ENCODE data around the gene KLHL18. TPM values are rescaled to one million over a fixed set of nuclear protein-coding genes. Genes with fewer than 3 reads are reported as not detected.

The KLHL18 gene
- polyA plus RNA-seq, 2 of the 4 experiments (the other 2 are of a cell fraction): 14.3 to 20.7 TPM

DNA sequence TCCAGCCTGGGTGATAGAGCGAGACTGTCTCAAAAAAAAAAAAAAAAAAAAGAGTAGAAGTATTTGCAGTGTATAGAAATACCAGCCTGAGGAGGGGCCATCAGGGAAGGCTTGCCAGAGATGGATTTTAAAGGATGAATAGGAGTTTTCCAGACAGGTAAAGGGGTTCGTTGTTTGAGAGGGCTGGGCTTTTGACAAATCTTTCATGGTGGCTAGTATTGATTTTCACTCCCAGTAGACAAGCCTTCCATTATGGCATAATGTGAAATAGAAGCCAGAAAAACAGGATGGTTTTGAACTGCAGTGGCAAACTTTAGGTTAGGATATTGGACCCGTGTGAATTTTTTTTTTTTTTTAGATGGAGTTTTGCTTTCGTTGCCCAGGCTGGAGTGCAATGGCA is 101.7 kb downstream of the KLHL18 start:
- FAIRE-seq (no peak), ATAC-seq (no peak)
- peaks cover 12% of the 10 kb centered on the region for H3K4me1 ChIP-seq

DNA sequence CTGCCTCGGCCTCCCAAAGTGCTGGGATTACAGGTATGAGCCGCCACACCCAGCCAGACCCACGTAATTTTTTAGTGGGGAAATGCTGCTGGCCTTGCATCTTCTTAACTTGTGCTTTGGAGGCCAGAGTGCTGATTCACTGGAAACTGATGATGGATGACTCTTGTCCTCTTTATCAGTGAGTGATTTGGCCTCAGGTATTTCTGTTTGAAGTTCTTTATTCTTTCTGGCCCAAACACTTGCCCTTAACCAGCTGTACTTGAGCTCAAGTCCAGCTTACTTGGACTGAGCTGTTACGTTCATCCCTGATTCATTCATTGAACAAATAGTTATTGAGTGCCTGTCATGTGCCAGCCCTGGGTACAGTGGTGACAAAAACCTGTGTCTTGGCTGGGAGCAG is 102.3 kb downstream of the KLHL18 start:
- no peak for ATAC-seq

More for the DNA sequence above, 101.7 kb downstream of the KLHL18 start:
- ChIA-PET POLR2A (no interaction called here), CTCF (no interaction called here)
- Histone ChIP-seq H3K9me3 (no peaks in the 10 kb centered on the region), H3K27ac (no peak overlapping the region), H3K4me2 (no peak overlapping the region), H3K4me3 (no peak overlapping the region)
- TF ChIP-seq RARB (CRISPR knock-in tag; IDR thresholded peaks at IDR 0.05): no peak
- no peak for DNase-seq (ENCODE audit: low read depth in 1 of 2, low spot score in 1 of 2)
- WGBS (ENCODE audit: missing lambda C conversion rate): 88% methylated on average over 3 of the region's 4 CpGs

DNA sequence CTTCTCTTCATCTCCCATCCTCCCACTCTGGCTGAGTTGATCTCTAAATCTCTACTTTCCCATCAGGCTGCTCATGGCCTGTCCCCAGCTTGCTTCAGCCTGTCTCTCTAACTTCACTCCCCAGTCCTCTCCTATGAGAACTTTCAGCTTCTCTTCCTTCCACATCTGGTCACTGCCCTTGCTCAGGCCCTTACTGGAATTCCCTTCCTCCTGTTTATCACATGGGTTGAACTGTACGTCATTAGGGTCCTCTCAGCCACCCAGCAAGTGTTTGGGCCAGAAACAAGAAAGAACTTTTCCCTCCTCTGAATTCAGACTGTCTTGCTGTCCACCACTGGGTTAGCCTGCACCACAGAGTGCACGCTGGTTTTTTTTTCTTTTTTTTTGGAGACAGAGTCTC is 103.1 kb downstream of the KLHL18 start:
- Histone ChIP-seq H3K27ac (no peak overlapping the region), H3K4me3 (no peak overlapping the region), H3K4me2 (no peak overlapping the region), H3K9me3 (no peaks in the 10 kb centered on the region), H3K4me1 (peaks cover 12% of the 10 kb centered on the region; the same call in 2 of the 3 replicates)
- ChIA-PET CTCF (interaction anchor here (1.4 to 1.8 kb wide), 2 partner anchors 22 to 35 kb away, joined by 3 to 5 read pairs; no protein-coding TSS in a partner anchor), POLR2A (no interaction called here)
- ATAC-seq (no peak), DNase-seq (ENCODE audit: low read depth in 1 of 2, low spot score in 1 of 2) (no peak), FAIRE-seq (no peak)
- 94% methylated on average over 2 of the region's 2 CpGs for WGBS (ENCODE audit: missing lambda C conversion rate)
- TF ChIP-seq, protein P1, sequence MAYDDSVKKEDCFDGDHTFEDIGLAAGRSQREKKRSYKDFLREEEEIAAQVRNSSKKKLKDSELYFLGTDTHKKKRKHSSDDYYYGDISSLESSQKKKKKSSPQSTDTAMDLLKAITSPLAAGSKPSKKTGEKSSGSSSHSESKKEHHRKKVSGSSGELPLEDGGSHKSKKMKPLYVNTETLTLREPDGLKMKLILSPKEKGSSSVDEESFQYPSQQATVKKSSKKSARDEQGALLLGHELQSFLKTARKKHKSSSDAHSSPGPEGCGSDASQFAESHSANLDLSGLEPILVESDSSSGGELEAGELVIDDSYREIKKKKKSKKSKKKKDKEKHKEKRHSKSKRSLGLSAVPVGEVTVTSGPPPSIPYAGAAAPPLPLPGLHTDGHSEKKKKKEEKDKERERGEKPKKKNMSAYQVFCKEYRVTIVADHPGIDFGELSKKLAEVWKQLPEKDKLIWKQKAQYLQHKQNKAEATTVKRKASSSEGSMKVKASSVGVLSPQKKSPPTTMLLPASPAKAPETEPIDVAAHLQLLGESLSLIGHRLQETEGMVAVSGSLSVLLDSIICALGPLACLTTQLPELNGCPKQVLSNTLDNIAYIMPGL (CRISPR knock-in tag; IDR thresholded peaks at IDR 0.05; ENCODE audit: borderline replicate concordance): no peak
- TF ChIP-seq, protein P2, sequence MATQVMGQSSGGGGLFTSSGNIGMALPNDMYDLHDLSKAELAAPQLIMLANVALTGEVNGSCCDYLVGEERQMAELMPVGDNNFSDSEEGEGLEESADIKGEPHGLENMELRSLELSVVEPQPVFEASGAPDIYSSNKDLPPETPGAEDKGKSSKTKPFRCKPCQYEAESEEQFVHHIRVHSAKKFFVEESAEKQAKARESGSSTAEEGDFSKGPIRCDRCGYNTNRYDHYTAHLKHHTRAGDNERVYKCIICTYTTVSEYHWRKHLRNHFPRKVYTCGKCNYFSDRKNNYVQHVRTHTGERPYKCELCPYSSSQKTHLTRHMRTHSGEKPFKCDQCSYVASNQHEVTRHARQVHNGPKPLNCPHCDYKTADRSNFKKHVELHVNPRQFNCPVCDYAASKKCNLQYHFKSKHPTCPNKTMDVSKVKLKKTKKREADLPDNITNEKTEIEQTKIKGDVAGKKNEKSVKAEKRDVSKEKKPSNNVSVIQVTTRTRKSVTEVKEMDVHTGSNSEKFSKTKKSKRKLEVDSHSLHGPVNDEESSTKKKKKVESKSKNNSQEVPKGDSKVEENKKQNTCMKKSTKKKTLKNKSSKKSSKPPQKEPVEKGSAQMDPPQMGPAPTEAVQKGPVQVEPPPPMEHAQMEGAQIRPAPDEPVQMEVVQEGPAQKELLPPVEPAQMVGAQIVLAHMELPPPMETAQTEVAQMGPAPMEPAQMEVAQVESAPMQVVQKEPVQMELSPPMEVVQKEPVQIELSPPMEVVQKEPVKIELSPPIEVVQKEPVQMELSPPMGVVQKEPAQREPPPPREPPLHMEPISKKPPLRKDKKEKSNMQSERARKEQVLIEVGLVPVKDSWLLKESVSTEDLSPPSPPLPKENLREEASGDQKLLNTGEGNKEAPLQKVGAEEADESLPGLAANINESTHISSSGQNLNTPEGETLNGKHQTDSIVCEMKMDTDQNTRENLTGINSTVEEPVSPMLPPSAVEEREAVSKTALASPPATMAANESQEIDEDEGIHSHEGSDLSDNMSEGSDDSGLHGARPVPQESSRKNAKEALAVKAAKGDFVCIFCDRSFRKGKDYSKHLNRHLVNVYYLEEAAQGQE (IDR thresholded peaks at IDR 0.05): no peak
- TF ChIP-seq CHD2 (IDR thresholded peaks at IDR 0.05; ENCODE audit: low read length, partially characterized antibody): no peak
- TF ChIP-seq JUN (IDR thresholded peaks at IDR 0.05): no peak
- no peak for TF ChIP-seq NPAS2 (CRISPR knock-in tag; IDR thresholded peaks at IDR 0.05; ENCODE audit: borderline replicate concordance)
- TF ChIP-seq EHMT2 (IDR thresholded peaks at IDR 0.05; ENCODE audit: low read depth): no peak
- no peak for TF ChIP-seq JUNB (IDR thresholded peaks at IDR 0.05)
- no peak for TF ChIP-seq HOXB13 (CRISPR knock-in tag; IDR thresholded peaks at IDR 0.05; ENCODE audit: low read depth)
- no peak for TF ChIP-seq KDM1A (IDR thresholded peaks at IDR 0.05; ENCODE audit: low read depth)
- no peak for TF ChIP-seq HDAC2 (IDR thresholded peaks at IDR 0.05)
- TF ChIP-seq KDM5A (IDR thresholded peaks at IDR 0.05): no peak
- no peak for TF ChIP-seq EHF (CRISPR knock-in tag; IDR thresholded peaks at IDR 0.05)
- TF ChIP-seq CHD4 (IDR thresholded peaks at IDR 0.05; ENCODE audit: borderline replicate concordance): no peak
- no peak for TF ChIP-seq ZSCAN20 (CRISPR knock-in tag; IDR thresholded peaks at IDR 0.05)
- TF ChIP-seq ELK1 (IDR thresholded peaks at IDR 0.05; ENCODE audit: low read depth, low read length): no peak

More for the DNA sequence above, 102.3 kb downstream of the KLHL18 start:
- no peak overlapping the region for H3K27ac ChIP-seq
- H3K9me3 ChIP-seq: no peaks in the 10 kb centered on the region
- peaks cover 12% of the 10 kb centered on the region; the same call in 2 of the 3 replicates for H3K4me1 ChIP-seq
- DNase-seq (ENCODE audit: low read depth in 1 of 2, low spot score in 1 of 2) (no peak), FAIRE-seq (no peak)
- H3K4me3 ChIP-seq: no peak overlapping the region
- H3K4me2 ChIP-seq: no peak overlapping the region
- TF ChIP-seq ZNF302 (CRISPR knock-in tag; IDR thresholded peaks at IDR 0.05) (no peak), MAFK (IDR thresholded peaks at IDR 0.05; ENCODE audit: partially characterized antibody) (no peak), TP53 (CRISPR knock-in tag; IDR thresholded peaks at IDR 0.05) (no peak), GATA3 (IDR thresholded peaks at IDR 0.05; ENCODE audit: borderline replicate concordance) (no peak), EHMT2 (IDR thresholded peaks at IDR 0.05; ENCODE audit: low read depth) (no peak), CBX2 (IDR thresholded peaks at IDR 0.05; ENCODE audit: borderline replicate concordance, low read depth) (no peak), CHD2 (IDR thresholded peaks at IDR 0.05; ENCODE audit: low read length, partially characterized antibody) (no peak), HOXB13 (CRISPR knock-in tag; IDR thresholded peaks at IDR 0.05; ENCODE audit: low read depth) (no peak), JUNB (IDR thresholded peaks at IDR 0.05) (no peak), NFE2L2 (conservative IDR thresholded peaks at IDR 0.05; ENCODE audit: low read length) (no peak), NPAS2 (CRISPR knock-in tag; IDR thresholded peaks at IDR 0.05; ENCODE audit: borderline replicate concordance) (no peak), FOXS1 (CRISPR knock-in tag; IDR thresholded peaks at IDR 0.05) (no peak), MAX (IDR thresholded peaks at IDR 0.05) (no peak), JUN (IDR thresholded peaks at IDR 0.05) (no peak), FOSB (CRISPR knock-in tag; IDR thresholded peaks at IDR 0.05) (no peak), KDM5A (IDR thresholded peaks at IDR 0.05) (no peak)
- TF ChIP-seq, protein P3, sequence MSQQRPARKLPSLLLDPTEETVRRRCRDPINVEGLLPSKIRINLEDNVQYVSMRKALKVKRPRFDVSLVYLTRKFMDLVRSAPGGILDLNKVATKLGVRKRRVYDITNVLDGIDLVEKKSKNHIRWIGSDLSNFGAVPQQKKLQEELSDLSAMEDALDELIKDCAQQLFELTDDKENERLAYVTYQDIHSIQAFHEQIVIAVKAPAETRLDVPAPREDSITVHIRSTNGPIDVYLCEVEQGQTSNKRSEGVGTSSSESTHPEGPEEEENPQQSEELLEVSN (IDR thresholded peaks at IDR 0.05; ENCODE audit: borderline replicate concordance, low read depth): no peak
- TF ChIP-seq, protein P4, sequence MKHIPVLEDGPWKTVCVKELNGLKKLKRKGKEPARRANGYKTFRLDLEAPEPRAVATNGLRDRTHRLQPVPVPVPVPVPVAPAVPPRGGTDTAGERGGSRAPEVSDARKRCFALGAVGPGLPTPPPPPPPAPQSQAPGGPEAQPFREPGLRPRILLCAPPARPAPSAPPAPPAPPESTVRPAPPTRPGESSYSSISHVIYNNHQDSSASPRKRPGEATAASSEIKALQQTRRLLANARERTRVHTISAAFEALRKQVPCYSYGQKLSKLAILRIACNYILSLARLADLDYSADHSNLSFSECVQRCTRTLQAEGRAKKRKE (CRISPR knock-in tag; IDR thresholded peaks at IDR 0.05; ENCODE audit: low read depth): no peak
- POLR2A ChIA-PET: no interaction called here
- 75% methylated on average over 4 of the region's 4 CpGs for WGBS (ENCODE audit: missing lambda C conversion rate)
- CTCF ChIA-PET: interaction anchor here (1.4 to 1.8 kb wide), 2 partner anchors 23 to 36 kb away, joined by 3 to 5 read pairs; no protein-coding TSS in a partner anchor

All from A549 (cell line).